ENCODE data around the gene TNFRSF1A.

GRCh38 chr12:6336079-6336888 lies 5.6 kb downstream of the TNFRSF1A start:
- peak; percentile 9 for TF ChIP-seq POLR2A (IDR thresholded peaks at IDR 0.05; ENCODE audit: low read length)
- no peak for TF ChIP-seq GATA1 (IDR thresholded peaks at IDR 0.05; ENCODE audit: low read depth, low read length)

Data from erythroblast (primary cell).